Stimulated activated CD8-positive, alpha-beta memory T cell treated with anti-CD3 and anti-CD28 coated beads, Interleukin-12 subunit alpha, Interleukin-12 subunit beta, amount 100 ng/mL, for 1 hour (primary cell): ENCODE results near the gene SHE.

Experiments used
- DNase-seq: peaks from one replicate; pipeline ENCODE4 v3.0.0-alpha.2; 2020; ENCODE audit warnings: low read depth

Gene SHE

GRCh38 chr1:154478639-154479038 lies 23.6 kb downstream of the SHE start:
- no peak for DNase-seq

GRCh38 chr1:154478013-154478412 lies 24.2 kb downstream of the SHE start:
- DNase-seq = no peak

GRCh38 chr1:154476791-154477190 lies 25.4 kb downstream of the SHE start:
- no peak for DNase-seq

- no peak for DNase-seq
These were observed 27.4 kb downstream of the SHE start for GRCh38 chr1:154474802-154475201.

- DNase-seq = no peak
These were observed 30.9 kb downstream of the SHE start for GRCh38 chr1:154471304-154471703.

GRCh38 chr1:154469844-154470560 lies 32.2 kb downstream of the SHE start:
- no peak for DNase-seq

GRCh38 chr1:154468535-154469250 lies 33.5 kb downstream of the SHE start:
- no peak for DNase-seq

- no peak for DNase-seq
These were observed 34.6 kb downstream of the SHE start for GRCh38 chr1:154467434-154468102.

GRCh38 chr1:154466921-154467417 lies 35.2 kb downstream of the SHE start:
- DNase-seq = no peak

- no peak for DNase-seq
These were observed 36.0 kb downstream of the SHE start for GRCh38 chr1:154466206-154466605.

- DNase-seq = no peak
These were observed 36.5 kb downstream of the SHE start for GRCh38 chr1:154465621-154466195.

GRCh38 chr1:154463512-154463990 lies 38.7 kb downstream of the SHE start:
- DNase-seq = peak; percentile 28

- DNase-seq = no peak
These were observed 41.4 kb downstream of the SHE start for GRCh38 chr1:154460695-154461260.

GRCh38 chr1:154459080-154459479 lies 43.1 kb downstream of the SHE start:
- no peak for DNase-seq

GRCh38 chr1:154456631-154457030 lies 45.6 kb downstream of the SHE start:
- DNase-seq = no peak

GRCh38 chr1:154454386-154455120 lies 47.7 kb downstream of the SHE start:
- DNase-seq = no peak

GRCh38 chr1:154453574-154454352 lies 48.4 kb downstream of the SHE start:
- no peak for DNase-seq

GRCh38 chr1:154453161-154453560 lies 49.1 kb downstream of the SHE start:
- DNase-seq = no peak

GRCh38 chr1:154448331-154448811 lies 53.8 kb downstream of the SHE start:
- DNase-seq = no peak

GRCh38 chr1:154446789-154447188 lies 55.4 kb downstream of the SHE start:
- no peak for DNase-seq
